Cortex of kidney (tissue), 1 donor: ENCODE data around the gene PRXL2B.
"Not testable (repeated sequence)": the region's sequence is repeated elsewhere in the genome, so short reads cannot be mapped to it uniquely, and the experiment has no call there.

ENCODE experiments used
- DNase-seq: peaks from one replicate; lab custom pipeline; 2025; lab: John Stamatoyannopoulos, UW

Gene PRXL2B

GRCh38 chr1:2550309-2550861 is 36.2 kb upstream of the PRXL2B start:
- not testable (repeated sequence) for DNase-seq

GRCh38 chr1:2551544-2551943 is 35.0 kb upstream of the PRXL2B start:
- DNase-seq: not testable (repeated sequence)

GRCh38 chr1:2552189-2552588 is 34.4 kb upstream of the PRXL2B start:
- no peak for DNase-seq

DNA sequence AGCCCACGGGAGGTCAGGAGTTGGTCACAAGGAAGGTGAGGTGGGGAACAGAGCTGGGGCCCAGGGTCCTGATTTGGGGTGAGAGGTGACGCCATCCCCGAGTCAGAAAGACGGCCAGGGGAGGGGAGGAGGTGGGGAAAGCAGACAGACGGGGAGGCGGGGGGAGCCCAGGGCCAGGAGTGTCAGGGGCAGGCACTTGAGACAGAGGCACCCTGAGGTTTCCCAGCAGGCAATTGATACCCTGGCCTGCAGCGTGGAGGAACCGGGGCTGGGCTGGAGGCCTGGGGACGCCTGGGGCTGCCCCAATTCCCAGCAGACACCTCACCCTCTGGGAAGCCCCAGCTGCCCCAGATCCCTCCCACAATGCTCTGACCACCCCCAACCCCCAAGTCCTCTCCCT is 33.5 kb upstream of the PRXL2B start:
- DNase-seq: not testable (repeated sequence)

DNA sequence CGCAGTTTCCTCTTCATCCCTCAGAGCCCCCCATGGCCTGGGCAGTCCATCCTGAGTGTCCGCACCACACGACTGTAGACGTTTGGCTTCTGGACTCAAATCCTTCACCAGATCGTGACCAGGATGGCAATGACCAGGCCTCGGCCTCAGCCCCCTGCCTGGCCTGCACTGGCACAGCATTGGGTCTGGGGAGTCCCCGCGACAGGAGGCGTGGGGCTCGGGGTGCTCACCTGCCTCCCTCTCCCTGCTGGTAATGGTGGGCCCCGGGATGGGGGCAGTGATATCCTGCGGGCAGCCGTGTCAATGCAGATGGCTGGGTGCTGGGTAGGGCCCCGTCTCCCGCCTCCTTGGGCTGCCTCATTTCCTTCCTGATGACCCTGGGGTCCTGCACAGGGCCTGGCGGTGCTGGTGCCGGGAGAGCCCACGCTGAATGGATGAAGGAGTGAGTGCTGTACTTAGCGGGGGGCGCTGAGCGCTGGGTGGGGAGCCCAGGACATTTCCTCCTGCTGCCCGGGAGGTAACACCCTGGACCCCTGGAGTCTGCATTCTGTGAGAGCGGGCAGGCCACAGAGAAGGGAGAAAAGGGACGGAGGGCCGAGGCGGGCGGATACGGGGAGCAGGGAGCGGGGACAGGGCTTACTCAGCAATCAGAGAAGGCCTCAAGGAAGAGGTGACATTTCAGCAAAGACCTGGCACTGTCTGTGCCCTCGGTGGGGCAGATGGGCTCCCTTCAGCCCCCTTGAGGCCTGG is 32.5 kb upstream of the PRXL2B start:
- no peak for DNase-seq

- DNase-seq: no peak
These were observed 31.8 kb upstream of the PRXL2B start for GRCh38 chr1:2554621-2555387.

DNA sequence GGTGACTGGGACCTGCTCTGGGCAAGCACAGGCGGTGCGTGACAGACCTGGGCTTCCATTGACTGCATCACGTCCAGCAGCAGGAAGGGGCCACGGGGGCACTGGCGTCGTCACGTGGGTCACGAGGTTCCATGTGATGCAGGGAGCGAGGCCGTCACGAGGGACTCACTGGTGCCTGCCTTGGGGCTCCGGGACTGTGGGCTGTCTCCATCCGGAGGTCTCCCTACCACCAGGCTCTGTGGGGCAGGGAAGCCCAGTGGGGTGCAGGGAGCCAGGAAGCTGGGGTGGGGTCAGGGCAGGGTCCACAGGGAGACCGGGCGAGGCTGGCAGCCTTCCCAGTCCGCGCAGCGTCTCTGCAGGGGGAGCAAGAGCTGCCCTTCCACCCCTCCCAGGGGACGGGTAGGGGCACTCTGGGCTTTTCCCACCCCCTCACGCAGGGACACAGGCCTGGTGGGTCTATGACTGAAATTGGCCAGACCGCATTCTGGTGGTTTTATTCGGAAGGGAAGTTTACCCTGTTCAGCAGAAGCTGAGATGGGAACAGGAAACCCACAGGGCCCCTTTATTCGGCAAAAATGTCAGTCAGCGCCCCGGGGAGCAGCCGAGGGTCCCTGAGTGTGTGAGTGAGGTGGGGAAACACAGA is 30.8 kb upstream of the PRXL2B start:
- DNase-seq: no peak

DNA sequence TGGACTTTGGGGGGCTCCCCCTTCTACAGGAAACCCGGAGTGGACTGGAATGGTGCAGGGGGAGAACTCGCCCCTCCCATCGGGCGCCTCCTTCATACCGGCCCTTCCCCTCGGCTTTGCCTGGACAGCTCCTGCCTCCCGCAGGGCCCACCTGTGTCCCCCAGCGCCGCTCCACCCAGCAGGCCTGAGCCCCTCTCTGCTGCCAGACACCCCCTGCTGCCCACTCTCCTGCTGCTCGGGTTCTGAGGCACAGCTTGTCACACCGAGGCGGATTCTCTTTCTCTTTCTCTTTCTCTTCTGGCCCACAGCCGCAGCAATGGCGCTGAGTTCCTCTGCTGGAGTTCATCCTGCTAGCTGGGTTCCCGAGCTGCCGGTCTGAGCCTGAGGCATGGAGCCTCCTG is 30.3 kb upstream of the PRXL2B start, which contains the start of gene TNFRSF14:
Gene TNFRSF14 (plus strand): TSS at position 95 of the 401 bp plus-strand sequence. CDS start 294 bp downstream, at position 389.
- no peak for DNase-seq

DNA sequence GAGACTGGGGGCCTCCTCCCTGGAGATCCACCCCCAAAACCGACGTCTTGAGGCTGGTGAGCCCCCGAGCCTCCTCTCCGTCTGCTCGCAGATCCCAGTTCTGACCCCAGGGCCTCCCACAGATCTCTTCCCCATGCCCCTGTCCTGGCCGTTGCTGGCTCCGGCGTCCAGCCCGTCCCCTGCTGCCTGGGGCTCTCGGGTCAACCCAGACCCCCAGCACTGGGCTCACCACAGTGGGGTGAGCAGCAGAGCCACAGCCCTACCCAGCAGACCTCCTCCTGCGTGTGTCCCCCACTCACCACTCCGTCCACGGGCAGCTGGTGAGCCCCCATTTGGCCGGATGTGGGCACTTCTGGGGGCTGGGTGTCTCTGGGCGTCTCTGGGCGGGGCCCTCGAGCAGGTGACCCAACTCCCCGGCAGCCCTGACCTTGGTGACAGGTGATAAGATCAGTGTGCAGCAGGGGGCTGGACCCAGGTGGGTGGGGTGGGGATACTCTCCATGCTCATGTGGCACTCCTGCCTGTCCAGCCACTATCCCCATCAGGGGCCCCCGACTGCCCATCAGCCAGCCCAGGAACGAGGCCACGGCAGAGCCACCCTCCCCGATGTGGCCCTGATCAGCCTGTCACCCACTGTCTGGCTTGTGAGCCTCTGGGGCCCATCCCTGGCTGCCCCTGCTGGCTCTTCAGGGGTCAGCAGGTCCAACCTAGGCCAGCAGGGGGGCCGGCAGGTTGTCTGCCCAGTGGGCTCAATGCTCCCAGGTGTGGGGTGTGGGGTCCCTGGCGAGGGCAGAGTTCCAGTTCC is 29.7 kb upstream of the PRXL2B start:
- DNase-seq: no peak

DNA sequence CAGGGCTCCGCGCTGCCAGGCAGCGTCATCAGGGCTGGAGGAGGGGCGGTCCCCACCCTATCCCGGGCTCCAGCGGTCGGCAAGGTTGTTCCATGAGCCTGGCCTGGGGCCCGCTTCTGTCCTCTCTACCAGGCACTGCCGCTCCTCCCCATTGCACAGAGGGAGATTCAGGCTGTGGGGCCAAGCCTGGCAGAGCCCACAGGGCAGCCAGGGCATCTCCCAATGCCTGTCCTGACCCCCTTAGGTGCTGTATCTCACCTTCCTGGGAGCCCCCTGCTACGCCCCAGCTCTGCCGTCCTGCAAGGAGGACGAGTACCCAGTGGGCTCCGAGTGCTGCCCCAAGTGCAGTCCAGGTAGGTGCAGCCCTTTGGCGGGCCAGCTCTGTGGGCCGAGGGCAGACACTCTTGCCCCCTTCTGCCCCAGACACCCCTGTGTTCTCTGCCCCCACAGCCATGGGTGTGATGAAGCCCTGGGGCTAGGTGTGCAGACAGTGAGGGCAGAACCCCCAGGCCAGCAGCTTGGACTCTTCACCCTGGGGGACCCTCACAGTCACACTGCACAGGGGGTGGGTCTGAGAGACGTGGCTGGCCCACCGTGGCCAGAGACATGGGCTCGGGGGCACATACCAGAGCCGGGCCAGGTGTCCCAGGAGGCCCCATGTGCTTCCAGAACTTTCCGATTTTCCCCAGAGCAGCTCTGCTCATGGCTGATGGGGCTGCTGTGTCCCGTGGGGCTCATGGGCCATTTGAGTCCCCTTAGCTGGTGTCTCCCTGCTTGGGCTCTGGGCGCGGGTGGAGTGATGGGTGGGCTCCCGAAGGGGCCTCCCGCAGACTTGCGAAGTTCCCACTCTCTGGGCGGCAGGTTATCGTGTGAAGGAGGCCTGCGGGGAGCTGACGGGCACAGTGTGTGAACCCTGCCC is 28.8 kb upstream of the PRXL2B start:
- DNase-seq: no peak

DNA sequence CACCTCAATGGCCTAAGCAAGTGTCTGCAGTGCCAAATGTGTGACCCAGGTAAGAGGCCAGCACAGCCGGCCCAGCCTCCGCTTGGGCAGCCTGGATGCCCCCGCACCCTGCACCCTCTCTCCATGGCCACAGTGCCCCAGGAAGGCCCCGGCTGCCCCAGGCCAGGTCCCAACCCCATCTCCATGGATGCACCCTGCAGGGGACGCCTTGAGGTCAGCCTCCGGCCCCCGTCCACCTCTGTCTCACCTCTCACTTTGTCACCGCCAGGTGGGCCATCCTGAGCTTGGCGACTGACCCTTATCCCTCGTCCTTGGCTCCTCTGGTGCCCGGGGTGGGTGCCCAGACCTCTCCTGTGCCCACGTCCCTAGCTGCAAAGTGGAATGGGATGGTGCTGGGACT is 28.2 kb upstream of the PRXL2B start:
- no peak for DNase-seq

DNA sequence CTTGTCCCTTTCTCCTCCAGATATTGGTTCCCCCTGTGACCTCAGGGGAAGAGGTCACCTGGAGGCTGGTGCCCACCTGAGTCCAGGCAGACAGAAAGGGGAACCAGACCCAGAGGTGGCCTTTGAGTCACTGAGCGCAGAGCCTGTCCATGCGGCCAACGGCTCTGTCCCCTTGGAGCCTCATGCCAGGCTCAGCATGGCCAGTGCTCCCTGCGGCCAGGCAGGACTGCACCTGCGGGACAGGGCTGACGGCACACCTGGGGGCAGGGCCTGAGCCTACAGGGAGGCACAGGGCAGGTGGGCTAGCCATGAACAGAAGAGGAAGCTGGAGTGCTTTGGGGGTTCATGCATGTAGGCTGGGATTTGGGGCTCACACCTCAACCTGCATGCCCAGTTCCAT is 27.7 kb upstream of the PRXL2B start:
- no peak for DNase-seq

- DNase-seq: no peak
These were observed 26.9 kb upstream of the PRXL2B start for GRCh38 chr1:2559509-2560298.

DNA sequence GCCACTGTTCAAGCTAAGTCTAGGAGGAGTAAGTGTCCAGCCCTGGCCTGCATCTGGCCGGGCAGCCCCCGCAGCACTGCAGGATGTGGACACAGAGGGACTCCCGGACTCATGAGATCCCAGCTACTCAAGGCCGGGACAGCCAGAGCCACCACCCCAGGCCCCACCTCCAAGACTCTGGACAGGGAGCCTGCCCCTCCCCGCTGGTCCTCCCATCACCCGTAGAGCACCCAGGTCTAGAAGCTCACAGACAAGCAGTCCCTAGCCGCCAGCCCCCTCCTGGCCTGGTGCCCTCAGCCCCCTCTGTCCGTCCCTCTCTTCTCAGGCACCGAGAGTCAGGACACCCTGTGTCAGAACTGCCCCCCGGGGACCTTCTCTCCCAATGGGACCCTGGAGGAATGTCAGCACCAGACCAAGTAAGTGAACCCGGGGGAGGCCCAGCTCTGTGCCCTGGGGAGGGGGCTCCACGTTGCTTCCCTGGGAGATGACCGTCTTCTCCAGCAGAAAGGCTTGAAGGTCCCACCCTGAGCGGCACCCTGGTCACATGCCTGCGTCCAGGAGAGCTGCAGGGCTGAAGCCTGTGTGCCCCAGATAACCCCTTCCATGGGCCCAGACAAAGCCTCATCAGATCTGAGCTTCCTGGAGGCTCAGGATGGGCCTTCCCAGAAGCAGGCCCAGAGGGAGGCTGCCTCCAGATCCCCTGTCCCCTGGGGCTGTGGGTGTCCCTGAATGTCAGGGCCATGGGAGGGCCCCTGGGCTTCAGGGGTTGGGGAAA is 26.1 kb upstream of the PRXL2B start:
- DNase-seq: no peak

GRCh38 chr1:2561446-2561845 is 25.1 kb upstream of the PRXL2B start:
- DNase-seq: no peak

DNA sequence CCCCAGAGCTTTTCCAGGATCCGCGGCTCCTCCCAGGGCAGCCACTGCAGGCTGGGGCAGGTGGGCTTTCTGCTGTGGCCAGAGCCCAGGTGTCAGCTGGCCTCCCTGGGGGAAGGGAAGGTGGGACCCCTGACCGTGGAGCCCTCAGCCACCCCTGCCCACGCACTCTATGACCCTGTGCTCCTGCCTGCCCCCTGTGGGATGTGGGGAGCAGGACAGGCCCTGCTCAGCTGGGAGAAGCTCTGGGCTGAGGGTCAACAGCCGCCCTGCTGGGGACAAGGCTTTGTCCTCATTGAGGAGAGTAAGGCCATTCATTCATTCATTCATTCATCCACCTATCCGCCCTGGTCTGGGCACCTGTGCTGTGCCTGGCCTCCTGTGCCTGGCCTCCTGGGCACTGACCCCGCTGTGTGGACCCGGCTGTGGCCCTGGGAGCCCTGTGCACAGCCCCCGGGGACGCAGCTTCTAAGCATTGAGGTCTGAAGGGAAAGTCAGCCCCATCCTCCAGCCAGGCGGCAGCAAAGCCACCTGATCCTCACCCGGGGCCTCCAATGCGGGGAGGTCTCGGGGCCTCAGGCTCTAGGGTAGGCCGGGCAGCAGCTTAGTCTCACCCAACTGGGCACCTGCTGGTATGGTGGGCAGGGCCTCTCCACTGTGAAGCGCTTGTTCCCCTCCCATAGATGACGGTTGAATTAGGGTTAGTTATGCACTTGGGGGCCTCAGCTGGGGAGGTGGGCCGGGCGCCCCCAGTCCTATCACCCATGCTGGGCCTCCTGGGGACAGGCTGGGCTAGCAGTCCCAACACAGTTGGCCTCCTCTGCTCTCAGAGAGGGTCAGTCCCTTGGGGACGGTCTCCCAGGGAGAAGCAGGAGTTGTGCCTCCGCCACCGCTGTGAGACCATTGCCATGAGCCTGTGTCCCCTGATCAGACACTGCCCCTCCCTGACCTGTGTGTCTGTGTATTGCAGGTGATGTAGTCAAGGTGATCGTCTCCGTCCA is 24.4 kb upstream of the PRXL2B start:
- DNase-seq: no peak

- DNase-seq: no peak
These were observed 23.4 kb upstream of the PRXL2B start for GRCh38 chr1:2563205-2563604.
